Prostate gland (tissue), 2 donors: Measurements from ENCODE around the gene TSPYL6.

Experiments
- POLR2AphosphoS5 ChIP-seq: sonication (generic); formaldehyde crosslinking; IDR thresholded peaks from one replicate; pipeline ENCODE4 v1.6.1; 2017; ENCODE audit warnings: antibody characterized with exemption
- TF ChIP-seq, protein P1 (sequence below), 4 experiments: fragments of 200-600 bp in 2 of 4; fragments of 450-650 bp in 2 of 4; sonication (generic) in 2 of 4; IDR thresholded peaks; 1 replicate in 3 of 4; 2 replicates in 1 of 4; pipeline ENCODE4 v1.5.1; 2016 to 2019; ENCODE audit warnings: antibody characterized with exemption in 4 of 4, mild to moderate bottlenecking in 2 of 4, moderate library complexity in 2 of 4

DNA sequence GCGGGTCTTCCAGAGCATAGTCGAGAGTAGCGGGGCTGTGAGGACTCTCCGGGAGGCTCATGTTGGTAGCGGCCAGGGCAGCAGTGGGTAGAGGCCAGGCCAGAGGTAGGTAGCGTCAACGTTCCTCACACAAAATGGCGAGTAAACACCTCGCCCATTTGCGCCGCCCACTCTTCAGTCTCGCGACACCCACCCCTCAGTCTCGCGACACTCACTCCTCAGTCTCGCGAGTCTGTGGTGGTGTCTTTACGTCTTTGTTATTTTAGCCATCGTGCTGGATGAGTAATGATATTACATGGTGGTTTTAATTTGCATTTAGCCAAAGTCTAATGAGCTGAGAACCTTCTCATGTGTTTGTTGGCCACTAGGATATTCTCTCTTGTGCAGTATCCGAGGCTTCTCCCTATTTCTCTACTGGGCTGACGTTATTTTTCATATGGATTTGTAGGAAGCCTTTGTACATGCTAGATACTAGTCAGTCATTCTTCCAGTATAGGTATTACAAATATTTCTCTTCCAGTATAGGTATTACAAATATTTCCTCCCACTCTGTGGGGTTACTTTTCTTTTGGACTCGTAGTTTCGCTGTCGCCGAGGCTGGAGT lies at the start of gene TSPYL6:
- TF ChIP-seq, protein P1, sequence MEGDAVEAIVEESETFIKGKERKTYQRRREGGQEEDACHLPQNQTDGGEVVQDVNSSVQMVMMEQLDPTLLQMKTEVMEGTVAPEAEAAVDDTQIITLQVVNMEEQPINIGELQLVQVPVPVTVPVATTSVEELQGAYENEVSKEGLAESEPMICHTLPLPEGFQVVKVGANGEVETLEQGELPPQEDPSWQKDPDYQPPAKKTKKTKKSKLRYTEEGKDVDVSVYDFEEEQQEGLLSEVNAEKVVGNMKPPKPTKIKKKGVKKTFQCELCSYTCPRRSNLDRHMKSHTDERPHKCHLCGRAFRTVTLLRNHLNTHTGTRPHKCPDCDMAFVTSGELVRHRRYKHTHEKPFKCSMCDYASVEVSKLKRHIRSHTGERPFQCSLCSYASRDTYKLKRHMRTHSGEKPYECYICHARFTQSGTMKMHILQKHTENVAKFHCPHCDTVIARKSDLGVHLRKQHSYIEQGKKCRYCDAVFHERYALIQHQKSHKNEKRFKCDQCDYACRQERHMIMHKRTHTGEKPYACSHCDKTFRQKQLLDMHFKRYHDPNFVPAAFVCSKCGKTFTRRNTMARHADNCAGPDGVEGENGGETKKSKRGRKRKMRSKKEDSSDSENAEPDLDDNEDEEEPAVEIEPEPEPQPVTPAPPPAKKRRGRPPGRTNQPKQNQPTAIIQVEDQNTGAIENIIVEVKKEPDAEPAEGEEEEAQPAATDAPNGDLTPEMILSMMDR (IDR thresholded peaks at IDR 0.05): no peak
- no peak for TF ChIP-seq POLR2AphosphoS5
